GM12878 (cell line): ENCODE data around the gene DCDC1. TPM values are rescaled to one million over a fixed set of nuclear protein-coding genes. Genes with fewer than 3 reads are reported as not detected.

Source experiments
- ATAC-seq: fragments of 200-7000 bp; cut with Tn5 transposase; 3 replicates; pipeline ENCODE4 v1.9.1; 2020; ENCODE audit warnings: mild to moderate bottlenecking, moderate library complexity
- BruUV-seq: library from RNA; stranded (reverse); fragments of 400-500 nt; replicated peaks from 2 replicates; lab custom pipeline; 2021; lab: Mats Ljungman, UMichigan
- CTCF ChIA-PET: fragments of 300-600 bp; sonication (Branson Sonifier 250); formaldehyde crosslinking; extraction: SDS; loops from one replicate; lab custom pipeline; 2021; ENCODE audit warnings: inconsistent platforms; lab: Yijun Ruan, JAX
- POLR2A ChIA-PET: fragments of 350-600 bp; formaldehyde crosslinking; extraction: SDS; loops from one replicate; lab custom pipeline; 2021; ENCODE audit warnings: inconsistent platforms; lab: Charles Lee
- RAD21 ChIA-PET: fragments of 300-600 bp; sonication (Branson Sonifier 250); formaldehyde crosslinking; loops from one replicate; lab custom pipeline; 2023; ENCODE audit warnings: antibody characterized with exemption; ENCODE audit not compliant: unreplicated experiment; lab: Charles Lee
- SMC1A ChIA-PET: fragments of 300-600 bp; sonication (Branson Sonifier 250); formaldehyde crosslinking; loops from one replicate; lab custom pipeline; 2023; ENCODE audit not compliant: unreplicated experiment, uncharacterized antibody; lab: Charles Lee
- DNase-seq: peaks from one replicate; pipeline ENCODE4 v3.0.0-alpha.2; 2011; ENCODE audit warnings: low read depth, low spot score
- FAIRE-seq: peaks from 3 replicates; lab custom pipeline; 2011; peaks lifted over from hg19 to GRCh38; lab: Jason Lieb, UNC
- H2AFZ ChIP-seq: 2 replicates; pipeline ENCODE4 v1.6.0; 2011; ENCODE audit warnings: low read depth, low read length, control low read depth; ENCODE audit not compliant: control insufficient read depth
- H3K27ac ChIP-seq: 2 replicates; pipeline ENCODE4 v1.5.1; 2011; ENCODE audit warnings: control low read depth; ENCODE audit not compliant: control insufficient read depth, insufficient read depth
- H3K27me3 ChIP-seq, 2 experiments: replicated peaks in 1 of 2; 2 replicates each; pipeline versions ENCODE4 v1.6.0 to v1.6.1; 2011; ENCODE audit warnings: low read length in 1 of 2; ENCODE audit not compliant: control insufficient read depth in 2 of 2, insufficient read depth in 2 of 2
- H3K36me3 ChIP-seq, 2 experiments: 2 replicates each; pipeline ENCODE4 v1.5.1; 2011; ENCODE audit warnings: low read length in 1 of 2; ENCODE audit not compliant: control insufficient read depth in 2 of 2, insufficient read depth in 2 of 2
- H3K4me1 ChIP-seq: 2 replicates; pipeline ENCODE4 v1.6.1; 2011; ENCODE audit warnings: mild to moderate bottlenecking, low read length, moderate library complexity, mixed read lengths; ENCODE audit not compliant: control insufficient read depth, insufficient read depth
- H3K4me2 ChIP-seq: 2 replicates; pipeline ENCODE4 v1.6.0; 2011; ENCODE audit warnings: control low read depth; ENCODE audit not compliant: control insufficient read depth, insufficient read depth
- H3K4me3 ChIP-seq: fragments of 200-600 bp; sonication (generic); 2 replicates; pipeline ENCODE4 v1.5.1; 2016
- H3K79me2 ChIP-seq: 2 replicates; pipeline ENCODE4 v1.6.0; 2011; ENCODE audit warnings: low read length; ENCODE audit not compliant: control insufficient read depth, insufficient read depth
- H3K9ac ChIP-seq: 2 replicates; pipeline ENCODE4 v1.8.0; 2011; ENCODE audit warnings: low read length, control low read depth, mixed read lengths; ENCODE audit not compliant: control insufficient read depth, insufficient read depth
- H3K9me3 ChIP-seq: replicated peaks from 3 replicates; pipeline ENCODE4 v1.5.1; 2011; ENCODE audit warnings: mild to moderate bottlenecking, low read length; ENCODE audit not compliant: control insufficient read depth, insufficient read depth
- H4K20me1 ChIP-seq: 2 replicates; pipeline ENCODE4 v1.6.0; 2011; ENCODE audit not compliant: control insufficient read depth, insufficient read depth
- ASH2L ChIP-seq: fragments of 300-600, 200-600 bp; sonication (generic); IDR thresholded peaks from 2 replicates; pipeline ENCODE4 v1.6.1; 2017; ENCODE audit warnings: low read depth, mild to moderate bottlenecking, borderline replicate concordance
- BACH1 ChIP-seq: fragments of 450-650 bp; IDR thresholded peaks from 2 replicates; pipeline ENCODE4 v1.6.1; 2017; ENCODE audit warnings: mild to moderate bottlenecking, borderline replicate concordance
- BCL3 ChIP-seq: IDR thresholded peaks from 2 replicates; pipeline ENCODE4 v1.6.1; 2011; ENCODE audit warnings: borderline replicate concordance, low read depth, mild to moderate bottlenecking, moderate library complexity, low read length; ENCODE audit not compliant: insufficient read depth, poor library complexity, severe bottlenecking
- CHD1 ChIP-seq: IDR thresholded peaks from 2 replicates; pipeline ENCODE4 v1.6.1; 2012; ENCODE audit warnings: low read depth, low read length, improper control_type of control experiment
- CREM ChIP-seq: IDR thresholded peaks from 2 replicates; pipeline ENCODE4 v1.6.1; 2014; ENCODE audit warnings: antibody characterized with exemption, low read depth
- EZH2 ChIP-seq: IDR thresholded peaks from 2 replicates; pipeline ENCODE4 v1.6.1; 2012; ENCODE audit warnings: low read depth, mild to moderate bottlenecking, control low read depth, inconsistent platforms, low read length, borderline replicate concordance; ENCODE audit not compliant: control insufficient read depth
- HDAC6 ChIP-seq: fragments of 200-600 bp; sonication (generic); IDR thresholded peaks from one replicate; pipeline ENCODE4 v1.8.0; 2017; ENCODE audit warnings: antibody characterized with exemption; ENCODE audit not compliant: unreplicated experiment
- JUND ChIP-seq: IDR thresholded peaks from 2 replicates; pipeline ENCODE4 v1.6.1; 2012; ENCODE audit warnings: low read depth, mild to moderate bottlenecking, low read length, improper control_type of control experiment, moderate library complexity
- KAT2A ChIP-seq: conservative IDR thresholded peaks from 2 replicates; pipeline ENCODE4 v1.6.1; 2011; ENCODE audit warnings: low read depth, low read length; ENCODE audit not compliant: control insufficient read depth
- MLLT1 ChIP-seq: fragments of 450-650 bp; IDR thresholded peaks from 2 replicates; pipeline ENCODE4 v1.6.1; 2016; ENCODE audit warnings: mild to moderate bottlenecking
- NR2C2 ChIP-seq: IDR thresholded peaks from 2 replicates; pipeline ENCODE4 v1.6.1; 2011; ENCODE audit warnings: borderline replicate concordance, low read depth; ENCODE audit not compliant: control insufficient read depth, insufficient read length
- RAD21 ChIP-seq: IDR thresholded peaks from 2 replicates; pipeline ENCODE4 v1.6.1; 2011; ENCODE audit warnings: mild to moderate bottlenecking, low read depth, low read length, moderate library complexity; ENCODE audit not compliant: insufficient read depth
- RB1 ChIP-seq: fragments of 450-650 bp; formaldehyde crosslinking; IDR thresholded peaks from 2 replicates; pipeline ENCODE4 v1.6.1; 2017; ENCODE audit warnings: mild to moderate bottlenecking, borderline replicate concordance
- RELA ChIP-seq: fragments of 450-650 bp; IDR thresholded peaks from 2 replicates; pipeline ENCODE4 v1.8.0; 2014; ENCODE audit warnings: borderline replicate concordance; ENCODE audit not compliant: partially characterized antibody
- TBL1XR1 ChIP-seq: IDR thresholded peaks from 2 replicates; pipeline ENCODE4 v1.6.1; 2012; ENCODE audit warnings: low read depth, low read length, improper control_type of control experiment
- ZBED1 ChIP-seq: IDR thresholded peaks from 2 replicates; pipeline ENCODE4 v1.6.1; 2016; ENCODE audit warnings: borderline replicate concordance
- ZNF24 ChIP-seq: fragments of 450-650 bp; IDR thresholded peaks from 2 replicates; pipeline ENCODE4 v1.6.1; 2017; ENCODE audit warnings: antibody characterized with exemption, mild to moderate bottlenecking
- WGBS: methylation state at CpG from one replicate; pipeline ENCODE4 v1.1.6; 2016; ENCODE audit warnings: low lambda C conversion rate; ENCODE audit not compliant: insufficient replicate concordance, insufficient coverage; ENCODE audit errors: missing lambda C conversion rate; 5-methylcytosine and 5-hydroxymethylcytosine counted together
- in situ Hi-C: fragments of 300-500 bp; cut with MboI; formaldehyde crosslinking; loops from 9 replicates; pipeline ENCODE4 v1.14.3; 2018; ENCODE audit warnings: mixed read lengths
- intact Hi-C: fragments of 100-400 bp; cut with micrococcal nuclease; formaldehyde crosslinking; loops from one replicate; pipeline ENCODE4 v1.14.2; 2022; ENCODE audit not compliant: unreplicated experiment
- polyA plus RNA-seq, 11 experiments: library from polyadenylated mRNA; depleted of rRNA in 4 of 11; unstranded in 6 of 11; stranded (reverse) in 5 of 11; fragments of >200 nt; fragmentation: Nextera tagmentation in 4 of 11; fragmentation: Illumina TruSeq in 1 of 11; extraction: Ambion mirVana in 4 of 11; extraction: Trizol in 1 of 11; gene quantifications; 1 replicate in 1 of 11; 2 replicates in 10 of 11; pipeline versions ENCODE4 v1.2.1 to v1.2.3, GENCODE V29; 2011 to 2016; ENCODE audit warnings: inconsistent platforms in 2 of 11, missing spikeins in 2 of 11, low read depth in 1 of 11
- total RNA-seq, 4 experiments: library from RNA; depleted of rRNA in 3 of 4; stranded (reverse); fragments of >200 nt in 3 of 4; fragmentation: Illumina TruSeq in 1 of 4; extraction: Trizol in 1 of 4; gene quantifications; 2 replicates each; pipeline versions ENCODE4 v1.2.1 to v1.2.3, GENCODE V29; 2013 to 2021

Gene DCDC1
- total and polyA plus RNA-seq, 10 of the 15 experiments (the other 5 are each of a cell fraction or from before 2014, with no cell fraction given), result not detected

GRCh38 chr11:31030138-31030792 lies 339.3 kb downstream of the DCDC1 start:
- H4K20me1 ChIP-seq, result no peaks in the 10 kb centered on the region
- DNase-seq (no peak), ATAC-seq (no peak), FAIRE-seq (no peak)
- BruUV-seq, result no TSS peak
- intact Hi-C loops, result no loop called here
- ChIA-PET SMC1A (no interaction called here), POLR2A (no interaction called here), RAD21 (no interaction called here), CTCF (interaction anchor here (1.2 to 1.9 kb wide), 2 partner anchors 16 to 77 kb away, joined by 3 to 5 read pairs; no protein-coding TSS in a partner anchor)
- no peaks in the 10 kb centered on the region for H3K9me3 ChIP-seq
- H3K36me3 ChIP-seq, result no peaks in the 10 kb centered on the region
- no peaks in the 10 kb centered on the region for H3K79me2 ChIP-seq
- H3K27ac ChIP-seq, result no peak overlapping the region
- H3K4me3 ChIP-seq, result no peak overlapping the region
- H3K27me3 ChIP-seq, result no peaks in the 10 kb centered on the region
- H2AFZ ChIP-seq, result no peak overlapping the region
- in situ Hi-C loops, result no loop called here
- H3K9ac ChIP-seq, result no peak overlapping the region
- TF ChIP-seq MLLT1, result no peak
- no peak for TF ChIP-seq BCL3
- TF ChIP-seq CREM, result no peak
- TF ChIP-seq ZBED1, result no peak
- no peak for TF ChIP-seq RELA
- TF ChIP-seq ZNF24, result no peak
- TF ChIP-seq CHD1, result no peak
- TF ChIP-seq NR2C2, result no peak
- no peak for TF ChIP-seq HDAC6
- TF ChIP-seq BACH1, result no peak
- TF ChIP-seq RB1, result no peak
- no peak for TF ChIP-seq KAT2A
- TF ChIP-seq ASH2L, result no peak
- no peak for TF ChIP-seq JUND
- no peak for TF ChIP-seq TBL1XR1
- no peak for TF ChIP-seq RAD21
- no peak for TF ChIP-seq EZH2
- WGBS, result 31% methylated on average over 7 of the region's 7 CpGs
- H3K4me1 ChIP-seq, result no peaks in the 10 kb centered on the region
- H3K4me2 ChIP-seq, result no peak overlapping the region
